AG04450 (cell line): ENCODE results near the gene SIDT1. TPM values are rescaled to one million over a fixed set of nuclear protein-coding genes. Genes with fewer than 3 reads are reported as not detected.

Experiments used
- CTCF ChIA-PET: fragments of 300-600, 350-600 bp; formaldehyde crosslinking; extraction: SDS; loops from one replicate; lab custom pipeline; 2022; ENCODE audit warnings: antibody characterized with exemption, inconsistent platforms; lab: Charles Lee
- POLR2A ChIA-PET: fragments of 350-600 bp; formaldehyde crosslinking; extraction: SDS; loops from one replicate; lab custom pipeline; 2021; ENCODE audit warnings: antibody characterized with exemption, inconsistent platforms; lab: Yijun Ruan, JAX
- DNase-seq: peaks from one replicate; pipeline ENCODE4 v3.0.0-alpha.2; 2011; ENCODE audit warnings: low read depth, low spot score
- H3K27ac ChIP-seq: one replicate; pipeline ENCODE4 v1.5.1; 2012; ENCODE audit warnings: low read depth, low read length, control low read depth
- H3K27me3 ChIP-seq: one replicate; pipeline ENCODE4 v1.6.0; 2012; ENCODE audit warnings: low read length; ENCODE audit not compliant: control insufficient read depth, insufficient read depth
- H3K4me3 ChIP-seq: 2 replicates; pipeline ENCODE4 v1.5.1; 2011; ENCODE audit warnings: mild to moderate bottlenecking, low read depth, low read length, control low read depth
- H3K9me3 ChIP-seq: 2 replicates; pipeline ENCODE4 v1.5.1; 2012; ENCODE audit warnings: low read length; ENCODE audit not compliant: control insufficient read depth, insufficient read depth
- CTCF ChIP-seq: IDR thresholded peaks from 2 replicates; pipeline ENCODE4 v1.5.1; 2011; ENCODE audit warnings: low read depth, low read length, control low read depth, inconsistent platforms
- polyA plus RNA-seq: library from polyadenylated mRNA; depleted of rRNA; stranded (reverse); fragments of >200 nt; gene quantifications from 2 replicates; pipeline ENCODE4 v1.2.3, GENCODE V29; 2011

Gene SIDT1
- polyA plus RNA-seq, 1 experiment, result not detected

GRCh38 chr3:113498221-113499005, 33.9 kb upstream of the SIDT1 start:
- TF ChIP-seq CTCF, result no peak
- Histone ChIP-seq H3K4me3 (no peak overlapping the region), H3K9me3 (no peaks in the 10 kb centered on the region), H3K27me3 (no peaks in the 10 kb centered on the region), H3K27ac (peak overlapping the region; percentile 62)
- POLR2A ChIA-PET, result interaction anchor here (0.6 to 2.4 kb wide), 7 partner anchors 14 to 444 kb away, joined by 3 to 20 read pairs (median 4); partner anchors contain the start of gene SPICE1
- peak; percentile 55 for DNase-seq
- CTCF ChIA-PET, result interaction anchor here (0.6 to 4.3 kb wide), 8 partner anchors 14 to 1303 kb away, joined by 3 to 63 read pairs (median 4); partner anchors contain the start of gene SPICE1

DNA sequence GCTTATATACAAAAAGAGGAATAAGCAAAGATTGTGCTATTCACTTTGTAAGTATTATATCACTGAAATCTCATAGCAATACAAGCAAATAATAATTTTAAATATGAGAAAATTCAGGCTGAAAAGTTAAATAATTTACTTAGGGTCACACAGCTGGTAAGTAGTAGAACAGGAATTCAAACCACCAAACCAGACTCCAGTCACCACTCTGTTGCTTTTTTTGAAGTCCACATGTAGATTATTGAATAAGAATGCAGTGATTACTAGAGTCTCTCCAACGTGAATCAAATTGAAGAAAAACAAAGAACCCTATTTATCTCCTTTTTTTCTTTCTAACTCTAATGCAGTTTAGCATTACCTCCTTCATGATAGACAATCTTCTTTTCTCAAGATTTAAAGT, 33.3 kb upstream of the SIDT1 start:
- Histone ChIP-seq H3K9me3 (no peaks in the 10 kb centered on the region), H3K4me3 (no peak overlapping the region), H3K27ac (no peak overlapping the region), H3K27me3 (no peaks in the 10 kb centered on the region)
- ChIA-PET CTCF (interaction anchor here (1.0 to 4.3 kb wide), 5 partner anchors 13 to 246 kb away, joined by 3 to 63 read pairs (median 4); partner anchors contain the start of gene SPICE1), POLR2A (interaction anchor here (0.9 to 2.4 kb wide), 5 partner anchors 16 to 285 kb away, joined by 3 to 20 read pairs (median 4); partner anchors contain the start of gene SPICE1)
- no peak for TF ChIP-seq CTCF
- DNase-seq, result no peak

DNA sequence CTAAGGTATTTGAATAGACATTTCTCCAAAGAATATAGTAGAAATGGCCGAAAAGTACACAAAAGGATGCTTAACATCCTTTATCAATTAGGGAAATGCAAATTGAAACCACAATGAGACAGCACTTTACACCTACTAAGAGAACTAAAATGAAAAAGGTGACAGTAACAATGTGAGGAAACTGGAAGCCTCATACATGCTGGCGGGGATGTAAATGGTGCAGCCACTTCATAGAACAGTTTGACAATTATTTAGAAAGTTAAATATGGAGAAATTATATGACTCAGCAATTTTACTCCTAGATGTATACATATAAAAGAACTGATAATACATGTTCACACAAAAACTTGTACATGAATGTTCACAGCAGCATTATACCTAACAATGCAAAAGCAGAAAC, 30.8 kb upstream of the SIDT1 start:
- Histone ChIP-seq H3K9me3 (no peaks in the 10 kb centered on the region), H3K4me3 (no peak overlapping the region), H3K27me3 (no peaks in the 10 kb centered on the region), H3K27ac (no peak overlapping the region)
- TF ChIP-seq CTCF, result no peak
- ChIA-PET CTCF (no interaction called here), POLR2A (no interaction called here)
- no peak for DNase-seq

DNA sequence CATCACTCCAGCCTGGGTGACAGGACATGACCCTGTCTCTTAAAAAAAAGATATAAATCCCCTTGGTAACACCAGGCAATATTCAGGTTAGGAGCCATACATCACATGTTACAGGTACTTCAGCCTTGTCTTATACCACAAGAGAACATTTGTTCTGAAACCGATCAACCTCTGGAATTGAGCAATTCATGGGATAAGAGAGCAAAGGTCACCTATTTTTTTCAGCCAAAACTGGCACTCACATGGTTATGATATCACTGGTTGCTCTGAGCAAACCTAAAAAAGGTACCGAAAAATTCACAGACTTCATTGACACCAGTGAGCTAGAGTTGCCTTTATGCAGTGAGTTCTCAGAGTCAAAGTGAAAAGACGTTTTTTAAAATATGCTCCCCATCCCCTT, 26.5 kb upstream of the SIDT1 start:
- ChIA-PET POLR2A (no interaction called here), CTCF (interaction anchor here (0.6 to 0.9 kb wide), 2 partner anchors 10 to 15 kb away, joined by 3 to 7 read pairs; no protein-coding TSS in a partner anchor)
- Histone ChIP-seq H3K27ac (no peak overlapping the region), H3K4me3 (no peak overlapping the region), H3K27me3 (no peaks in the 10 kb centered on the region), H3K9me3 (no peaks in the 10 kb centered on the region)
- no peak for DNase-seq
- TF ChIP-seq CTCF, result no peak
